NCI-H1048 (cell line): ENCODE measurements around the gene RUSC2.
"Not testable (repeated sequence)": the region's sequence is repeated elsewhere in the genome, so short reads cannot be mapped to it uniquely, and the experiment has no call there.

ENCODE experiments used
- DNase-seq: peaks from one replicate; lab custom pipeline; 2025; lab: John Stamatoyannopoulos, UW

Gene RUSC2

DNA sequence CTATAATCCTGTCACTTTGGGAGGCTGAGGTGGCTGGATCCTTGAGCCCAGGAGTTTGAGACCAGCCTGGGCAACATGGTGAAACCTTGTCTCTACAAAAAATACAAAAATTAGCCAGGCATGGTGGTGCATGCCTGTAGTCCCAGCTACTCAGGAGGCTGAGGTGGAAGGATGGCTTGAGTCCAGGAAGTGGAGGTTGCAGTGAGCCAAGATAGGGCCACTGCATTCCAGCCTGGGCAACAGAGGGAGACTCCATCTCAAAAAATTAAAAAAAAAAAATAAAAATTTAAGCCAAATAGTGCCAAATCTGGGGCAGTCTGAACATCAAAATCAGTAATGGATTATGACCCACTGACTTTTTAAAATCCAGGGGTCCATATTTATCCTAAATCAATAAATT is 33.6 kb downstream of the RUSC2 start:
- not testable (repeated sequence) for DNase-seq

DNA sequence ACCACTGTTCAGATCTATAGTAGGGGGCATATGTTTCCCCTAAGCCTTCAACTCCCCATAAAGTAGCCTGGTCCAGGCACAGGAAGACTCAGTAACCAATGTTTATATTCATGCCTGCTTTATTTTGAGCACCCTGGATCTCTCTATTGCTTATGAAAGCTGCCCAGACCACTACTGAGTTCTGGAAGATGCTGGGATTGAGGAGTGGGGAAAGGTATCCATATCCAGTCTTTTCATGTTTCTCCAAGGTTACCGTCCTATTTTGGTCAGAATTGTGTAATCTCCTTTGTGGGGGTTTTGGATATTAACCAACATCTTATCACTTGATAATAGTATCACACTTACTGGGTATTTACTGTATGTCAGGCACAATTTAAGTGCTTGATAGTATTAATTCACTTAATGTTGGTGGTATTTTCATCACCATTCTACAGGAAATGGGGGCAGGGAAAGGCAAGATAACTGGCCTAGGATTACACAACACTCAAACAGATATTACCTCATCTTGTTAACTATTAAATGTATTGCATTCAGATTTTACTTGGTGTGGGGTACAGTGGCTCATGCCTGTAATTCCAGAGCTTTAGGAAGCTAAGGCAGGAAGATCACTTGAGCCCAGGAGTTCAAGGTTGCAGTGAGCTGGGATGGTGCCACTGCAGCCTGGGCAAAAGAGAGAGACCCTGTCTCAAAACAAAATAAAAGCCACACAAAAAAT is 36.3 kb downstream of the RUSC2 start:
- DNase-seq = no peak

DNA sequence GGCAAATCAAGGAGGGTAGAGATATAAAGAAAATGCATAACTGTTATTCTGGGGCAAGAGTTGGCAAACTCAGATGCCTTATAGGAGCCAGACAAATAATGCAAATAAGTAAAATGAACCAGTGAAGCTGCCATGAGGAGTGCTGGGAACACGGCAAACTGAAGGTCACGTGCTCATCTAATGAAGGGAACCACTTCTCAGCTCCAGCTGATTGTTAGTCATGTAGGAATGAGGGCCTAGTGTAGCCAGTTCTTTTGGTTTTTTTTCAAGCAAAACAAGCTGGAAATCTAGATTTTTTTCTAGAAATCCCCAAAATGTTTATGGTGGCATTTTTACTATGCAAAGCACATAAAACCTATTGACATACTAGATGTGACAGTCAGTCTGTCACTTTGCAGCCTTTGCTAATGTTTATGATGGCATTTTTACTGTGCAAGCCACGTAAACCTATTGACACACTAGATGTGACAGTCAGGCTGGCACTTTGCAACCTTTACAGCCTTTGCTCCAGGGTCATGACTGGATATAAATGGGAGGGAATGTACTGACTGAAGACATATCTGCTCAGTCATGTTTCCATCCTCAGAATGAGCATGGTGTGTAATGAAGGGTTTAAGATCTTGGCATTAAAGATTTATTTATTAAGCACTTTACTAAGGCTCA is 39.4 kb downstream of the RUSC2 start:
- no peak for DNase-seq

DNA sequence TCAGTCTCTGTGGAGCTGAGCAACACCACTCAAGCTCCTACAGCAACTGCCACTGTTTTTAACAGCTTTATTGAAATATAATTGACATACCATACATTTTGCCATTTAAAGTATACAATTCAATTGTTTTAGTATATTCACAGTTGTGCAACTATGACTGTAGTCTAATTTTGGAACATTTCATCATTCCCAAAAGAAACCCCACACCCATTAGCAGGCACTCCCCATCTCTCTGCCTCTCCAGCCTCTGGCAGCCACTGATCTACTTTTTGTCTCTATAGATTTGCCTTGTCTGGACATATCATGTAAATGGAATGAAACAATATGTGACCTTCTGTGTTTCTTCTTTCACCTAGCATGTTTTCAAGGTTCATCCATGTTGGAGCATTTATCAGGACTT is 43.5 kb downstream of the RUSC2 start:
- no peak for DNase-seq

DNA sequence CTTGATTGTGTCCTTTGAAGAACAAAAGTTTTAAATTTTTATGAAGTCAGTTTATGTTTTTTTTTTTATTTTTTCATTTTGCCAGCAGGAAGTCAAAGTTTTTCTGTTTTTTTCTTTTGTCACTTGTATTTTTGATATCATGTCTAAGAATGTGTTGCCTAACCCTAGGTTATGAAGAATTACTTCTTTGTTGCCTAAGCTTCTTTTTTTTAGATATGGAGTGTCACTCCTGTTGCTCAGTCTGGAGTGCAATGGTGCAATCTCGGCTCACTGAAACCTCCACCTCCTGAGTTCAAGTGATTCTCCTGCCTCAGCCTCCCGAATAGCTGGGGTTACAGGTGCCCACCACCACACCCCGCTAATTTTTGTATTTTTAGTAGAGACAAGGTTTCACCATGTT is 45.0 kb downstream of the RUSC2 start:
- DNase-seq = not testable (repeated sequence)

DNA sequence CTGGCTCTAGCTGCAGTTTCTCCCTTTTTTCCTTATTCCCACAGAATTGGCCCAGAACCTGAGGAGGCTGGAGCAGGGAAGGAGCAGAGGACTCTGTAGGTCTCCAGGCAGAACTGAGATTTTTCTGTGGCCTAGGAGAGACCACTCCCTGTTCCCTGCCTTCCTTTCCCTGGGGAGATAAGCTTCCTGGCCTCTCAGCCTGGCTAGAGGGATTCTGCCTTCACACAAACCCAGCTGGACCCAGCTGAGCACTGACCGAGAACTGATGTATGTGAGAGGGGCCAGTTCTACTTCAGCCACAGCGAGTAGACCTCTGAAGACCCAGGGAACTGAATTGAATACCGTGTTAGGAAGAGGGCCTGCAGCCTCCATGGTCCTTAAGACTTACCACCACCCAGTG is 48.0 kb downstream of the RUSC2 start:
- DNase-seq = no peak

DNA sequence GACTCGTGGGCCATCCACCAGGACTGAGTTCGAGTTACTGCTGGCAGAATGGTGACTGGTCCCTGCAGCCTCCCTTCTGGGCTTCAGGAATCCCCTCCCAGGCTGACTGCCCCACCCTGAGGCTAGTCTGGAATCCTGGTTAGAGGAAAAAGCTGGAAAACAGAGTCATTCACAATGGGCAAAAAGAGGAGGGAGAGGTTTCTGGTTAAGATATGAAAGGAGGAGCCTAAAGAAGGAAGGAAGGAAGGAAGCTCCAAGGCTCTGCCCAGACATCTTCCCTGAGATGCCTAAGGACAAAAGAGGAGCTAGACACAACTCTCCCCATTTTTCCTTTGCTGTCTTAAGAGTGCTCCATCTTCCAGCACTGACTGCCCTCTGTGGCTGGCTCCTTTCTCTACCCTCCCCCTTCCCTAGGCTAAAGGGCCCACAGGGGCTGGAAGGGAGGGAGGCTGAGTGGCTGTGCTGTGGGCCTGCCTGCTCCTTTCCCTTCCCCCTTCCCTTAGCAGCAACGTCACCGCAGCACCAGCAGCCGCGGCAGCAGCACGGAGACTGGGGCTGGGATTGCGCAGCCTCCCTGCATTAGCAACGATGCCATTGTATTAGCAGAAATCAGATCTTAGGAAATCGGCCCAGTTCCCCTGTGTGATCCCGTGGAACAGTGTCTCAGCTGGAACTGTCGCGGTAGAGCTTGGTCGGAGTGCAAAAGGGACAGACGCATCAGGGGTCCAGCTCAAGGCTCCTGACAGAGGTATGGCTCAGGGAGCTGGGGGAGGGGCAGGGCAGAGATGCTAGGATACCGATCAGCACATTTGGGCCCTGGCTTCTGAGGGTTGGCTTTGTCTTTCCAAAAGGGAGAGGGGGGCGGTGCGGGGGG is 48.7 kb downstream of the RUSC2 start:
- DNase-seq = no peak
